ENCODE measurements around the gene MAFG.

The MAFG gene

GRCh38 chr17:81926451-81927151, 934 bp downstream of the MAFG start (continued):
- peak; percentile 42 for TF ChIP-seq ZBTB11 (tag by site-specific recombination; conservative IDR thresholded peaks at IDR 0.05; ENCODE audit: low read depth)
- TF ChIP-seq, protein P1, sequence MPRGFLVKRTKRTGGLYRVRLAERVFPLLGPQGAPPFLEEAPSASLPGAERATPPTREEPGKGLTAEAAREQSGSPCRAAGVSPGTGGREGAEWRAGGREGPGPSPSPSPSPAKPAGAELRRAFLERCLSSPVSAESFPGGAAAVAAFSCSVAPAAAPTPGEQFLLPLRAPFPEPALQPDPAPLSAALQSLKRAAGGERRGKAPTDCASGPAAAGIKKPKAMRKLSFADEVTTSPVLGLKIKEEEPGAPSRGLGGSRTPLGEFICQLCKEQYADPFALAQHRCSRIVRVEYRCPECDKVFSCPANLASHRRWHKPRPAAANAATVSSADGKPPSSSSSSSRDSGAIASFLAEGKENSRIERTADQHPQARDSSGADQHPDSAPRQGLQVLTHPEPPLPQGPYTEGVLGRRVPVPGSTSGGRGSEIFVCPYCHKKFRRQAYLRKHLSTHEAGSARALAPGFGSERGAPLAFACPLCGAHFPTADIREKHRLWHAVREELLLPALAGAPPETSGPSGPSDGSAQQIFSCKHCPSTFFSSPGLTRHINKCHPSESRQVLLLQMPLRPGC (tag by site-specific recombination; IDR thresholded peaks at IDR 0.05) = peak; percentile 64; the same call in 1 of the 2 replicates
- TF ChIP-seq ZNF76 (tag by site-specific recombination; IDR thresholded peaks at IDR 0.05; ENCODE audit: borderline replicate concordance, low read depth) = peak; percentile 74
- TF ChIP-seq ZNF560 (tag by site-specific recombination; IDR thresholded peaks at IDR 0.05; ENCODE audit: borderline replicate concordance) = no peak
- TF ChIP-seq, protein P2, sequence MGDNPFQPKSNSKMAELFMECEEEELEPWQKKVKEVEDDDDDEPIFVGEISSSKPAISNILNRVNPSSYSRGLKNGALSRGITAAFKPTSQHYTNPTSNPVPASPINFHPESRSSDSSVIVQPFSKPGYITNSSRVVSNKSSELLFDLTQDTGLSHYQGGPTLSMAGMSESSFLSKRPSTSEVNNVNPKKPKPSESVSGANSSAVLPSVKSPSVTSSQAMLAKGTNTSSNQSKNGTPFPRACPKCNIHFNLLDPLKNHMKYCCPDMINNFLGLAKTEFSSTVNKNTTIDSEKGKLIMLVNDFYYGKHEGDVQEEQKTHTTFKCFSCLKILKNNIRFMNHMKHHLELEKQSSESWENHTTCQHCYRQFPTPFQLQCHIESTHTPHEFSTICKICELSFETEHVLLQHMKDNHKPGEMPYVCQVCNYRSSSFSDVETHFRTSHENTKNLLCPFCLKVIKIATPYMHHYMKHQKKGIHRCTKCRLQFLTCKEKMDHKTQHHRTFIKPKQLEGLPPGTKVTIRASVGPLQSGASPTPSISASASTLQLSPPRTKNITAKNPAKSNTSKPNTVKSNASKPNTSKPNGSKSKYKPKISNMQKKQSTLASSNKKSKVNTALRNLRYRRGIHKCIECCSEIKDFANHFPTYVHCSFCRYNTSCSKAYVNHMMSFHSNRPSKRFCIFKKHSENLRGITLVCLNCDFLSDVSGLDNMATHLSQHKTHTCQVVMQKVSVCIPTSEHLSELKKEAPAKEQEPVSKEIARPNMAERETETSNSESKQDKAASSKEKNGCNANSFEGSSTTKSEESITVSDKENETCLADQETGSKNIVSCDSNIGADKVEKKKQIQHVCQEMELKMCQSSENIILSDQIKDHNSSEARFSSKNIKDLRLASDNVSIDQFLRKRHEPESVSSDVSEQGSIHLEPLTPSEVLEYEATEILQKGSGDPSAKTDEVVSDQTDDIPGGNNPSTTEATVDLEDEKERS (tag by site-specific recombination; IDR thresholded peaks at IDR 0.05) = no peak; the same call in 1 of the 2 replicates
- TF ChIP-seq ZNF214 (tag by site-specific recombination; IDR thresholded peaks at IDR 0.05; ENCODE audit: borderline replicate concordance) = no peak
- peak; percentile 61; the same call in 1 of the 2 replicates for TF ChIP-seq KLF9 (tag by site-specific recombination; IDR thresholded peaks at IDR 0.05; ENCODE audit: low read depth)
- peak; percentile 91 for TF ChIP-seq ZBTB17 (tag by site-specific recombination; IDR thresholded peaks at IDR 0.05)
- peak; percentile 77; the same call in 1 of the 2 replicates for TF ChIP-seq ZNF660 (tag by site-specific recombination; IDR thresholded peaks at IDR 0.05)
- TF ChIP-seq ZNF48 (tag by site-specific recombination; IDR thresholded peaks at IDR 0.05) = no peak
- peak; percentile 79 for TF ChIP-seq ZFP69B (tag by site-specific recombination; IDR thresholded peaks at IDR 0.05)
- TF ChIP-seq ZNF324 (tag by site-specific recombination; IDR thresholded peaks at IDR 0.05) = peak; percentile 88
- peak; percentile 70; the same call in 1 of the 2 replicates for TF ChIP-seq EGR2 (tag by site-specific recombination; IDR thresholded peaks at IDR 0.05; ENCODE audit: low read depth)
- TF ChIP-seq ZNF426 (tag by site-specific recombination; IDR thresholded peaks at IDR 0.05) = no peak
- no peak for TF ChIP-seq RBAK (tag by site-specific recombination; IDR thresholded peaks at IDR 0.05)
- TF ChIP-seq ZNF596 (tag by site-specific recombination; IDR thresholded peaks at IDR 0.05) = no peak
- peak; percentile 85 for TF ChIP-seq ZFHX2 (tag by site-specific recombination; conservative IDR thresholded peaks at IDR 0.05)
- TF ChIP-seq SP2 (tag by site-specific recombination; IDR thresholded peaks at IDR 0.05) = peak; percentile 79
- TF ChIP-seq, protein P3, sequence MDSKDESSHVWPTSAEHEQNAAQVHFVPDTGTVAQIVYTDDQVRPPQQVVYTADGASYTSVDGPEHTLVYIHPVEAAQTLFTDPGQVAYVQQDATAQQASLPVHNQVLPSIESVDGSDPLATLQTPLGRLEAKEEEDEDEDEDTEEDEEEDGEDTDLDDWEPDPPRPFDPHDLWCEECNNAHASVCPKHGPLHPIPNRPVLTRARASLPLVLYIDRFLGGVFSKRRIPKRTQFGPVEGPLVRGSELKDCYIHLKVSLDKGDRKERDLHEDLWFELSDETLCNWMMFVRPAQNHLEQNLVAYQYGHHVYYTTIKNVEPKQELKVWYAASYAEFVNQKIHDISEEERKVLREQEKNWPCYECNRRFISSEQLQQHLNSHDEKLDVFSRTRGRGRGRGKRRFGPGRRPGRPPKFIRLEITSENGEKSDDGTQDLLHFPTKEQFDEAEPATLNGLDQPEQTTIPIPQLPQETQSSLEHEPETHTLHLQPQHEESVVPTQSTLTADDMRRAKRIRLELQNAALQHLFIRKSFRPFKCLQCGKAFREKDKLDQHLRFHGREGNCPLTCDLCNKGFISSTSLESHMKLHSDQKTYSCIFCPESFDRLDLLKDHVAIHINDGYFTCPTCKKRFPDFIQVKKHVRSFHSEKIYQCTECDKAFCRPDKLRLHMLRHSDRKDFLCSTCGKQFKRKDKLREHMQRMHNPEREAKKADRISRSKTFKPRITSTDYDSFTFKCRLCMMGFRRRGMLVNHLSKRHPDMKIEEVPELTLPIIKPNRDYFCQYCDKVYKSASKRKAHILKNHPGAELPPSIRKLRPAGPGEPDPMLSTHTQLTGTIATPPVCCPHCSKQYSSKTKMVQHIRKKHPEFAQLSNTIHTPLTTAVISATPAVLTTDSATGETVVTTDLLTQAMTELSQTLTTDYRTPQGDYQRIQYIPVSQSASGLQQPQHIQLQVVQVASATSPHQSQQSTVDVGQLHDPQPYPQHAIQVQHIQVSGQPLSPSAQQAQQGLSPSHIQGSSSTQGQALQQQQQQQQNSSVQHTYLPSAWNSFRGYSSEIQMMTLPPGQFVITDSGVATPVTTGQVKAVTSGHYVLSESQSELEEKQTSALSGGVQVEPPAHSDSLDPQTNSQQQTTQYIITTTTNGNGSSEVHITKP (tag by site-specific recombination; IDR thresholded peaks at IDR 0.05) = peak; percentile 86
- TF ChIP-seq, protein P4, sequence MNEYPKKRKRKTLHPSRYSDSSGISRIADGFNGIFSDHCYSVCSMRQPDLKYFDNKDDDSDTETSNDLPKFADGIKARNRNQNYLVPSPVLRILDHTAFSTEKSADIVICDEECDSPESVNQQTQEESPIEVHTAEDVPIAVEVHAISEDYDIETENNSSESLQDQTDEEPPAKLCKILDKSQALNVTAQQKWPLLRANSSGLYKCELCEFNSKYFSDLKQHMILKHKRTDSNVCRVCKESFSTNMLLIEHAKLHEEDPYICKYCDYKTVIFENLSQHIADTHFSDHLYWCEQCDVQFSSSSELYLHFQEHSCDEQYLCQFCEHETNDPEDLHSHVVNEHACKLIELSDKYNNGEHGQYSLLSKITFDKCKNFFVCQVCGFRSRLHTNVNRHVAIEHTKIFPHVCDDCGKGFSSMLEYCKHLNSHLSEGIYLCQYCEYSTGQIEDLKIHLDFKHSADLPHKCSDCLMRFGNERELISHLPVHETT (tag by site-specific recombination; IDR thresholded peaks at IDR 0.05) = peak; percentile 75
- peak; percentile 87 for TF ChIP-seq ZBTB10 (tag by site-specific recombination; IDR thresholded peaks at IDR 0.05)
- peak; percentile 20; the same call in 1 of the 2 replicates for TF ChIP-seq ZNF558 (tag by site-specific recombination; IDR thresholded peaks at IDR 0.05)
- TF ChIP-seq HOXC10 (CRISPR knock-in tag; IDR thresholded peaks at IDR 0.05) = no peak
